Vagina (tissue), 2 donors: ENCODE measurements around the gene ADARB2.

Experiments used
- CTCF ChIP-seq, 3 experiments: fragments of 450-650 bp in 2 of 3; fragments of 200-600 bp in 1 of 3; sonication (generic) in 1 of 3; IDR thresholded peaks; one replicate each; pipeline ENCODE4 v1.5.1; 2017 to 2019; ENCODE audit warnings: antibody characterized with exemption in 3 of 3, mild to moderate bottlenecking in 2 of 3, moderate library complexity in 2 of 3
- POLR2A ChIP-seq, 2 donors: fragments of 450-650 bp; IDR thresholded peaks; one replicate each; pipeline ENCODE4 v1.6.1; 2017; ENCODE audit warnings: antibody characterized with exemption in 2 of 2, mild to moderate bottlenecking in 2 of 2, moderate library complexity in 2 of 2

DNA sequence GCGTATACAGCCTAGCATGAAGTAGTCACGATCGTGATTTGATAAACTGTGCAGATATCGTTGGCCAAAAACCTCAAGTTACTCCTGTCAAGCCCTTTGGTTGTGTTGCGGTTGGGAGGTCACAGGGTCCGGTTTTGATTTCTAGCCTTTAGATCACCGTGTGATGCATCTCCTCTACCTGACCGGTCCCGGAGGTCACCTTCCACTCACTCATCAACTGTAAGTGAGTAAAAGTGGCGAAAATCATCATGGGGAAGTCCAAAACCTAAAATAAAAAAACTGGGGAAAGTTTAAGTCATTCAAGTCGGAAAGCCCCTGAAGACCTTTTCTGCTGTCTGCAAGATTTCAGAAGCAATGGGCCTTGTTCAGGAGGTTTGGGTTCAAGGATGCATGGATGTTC lies 62.8 kb downstream of the ADARB2 start:
- no peak for TF ChIP-seq CTCF (IDR thresholded peaks at IDR 0.05)
- TF ChIP-seq POLR2A (IDR thresholded peaks at IDR 0.05), result no peak
